HUES48 (cell line): ENCODE results near the gene SNX1.
"Not testable (repeated sequence)": the region's sequence is repeated elsewhere in the genome, so short reads cannot be mapped to it uniquely, and the experiment has no call there.

ENCODE experiments used
- H3K27ac ChIP-seq: one replicate; pipeline ENCODE4 v1.7.0; 2013; ENCODE audit warnings: low read depth, low read length, inconsistent platforms
- H3K27me3 ChIP-seq: 2 replicates; pipeline ENCODE4 v1.6.1; 2013; ENCODE audit warnings: mild to moderate bottlenecking, low read length; ENCODE audit not compliant: control insufficient read depth, insufficient read depth
- H3K36me3 ChIP-seq: 2 replicates; pipeline ENCODE4 v1.6.1; 2013; ENCODE audit warnings: low read length; ENCODE audit not compliant: control insufficient read depth, insufficient read depth
- H3K4me1 ChIP-seq: 2 replicates; pipeline ENCODE4 v1.6.1; 2013; ENCODE audit warnings: mild to moderate bottlenecking, low read length; ENCODE audit not compliant: control insufficient read depth, insufficient read depth
- H3K4me3 ChIP-seq: 2 replicates; pipeline ENCODE4 v1.5.1; 2013; ENCODE audit warnings: mild to moderate bottlenecking, low read depth, low read length
- H3K9ac ChIP-seq: 2 replicates; pipeline ENCODE4 v1.6.1; 2013; ENCODE audit warnings: mild to moderate bottlenecking, low read depth, low read length, moderate library complexity
- H3K9me3 ChIP-seq: 2 replicates; pipeline ENCODE4 v1.6.1; 2013; ENCODE audit warnings: low read length; ENCODE audit not compliant: control insufficient read depth, insufficient read depth

SNX1 gene, protein sequence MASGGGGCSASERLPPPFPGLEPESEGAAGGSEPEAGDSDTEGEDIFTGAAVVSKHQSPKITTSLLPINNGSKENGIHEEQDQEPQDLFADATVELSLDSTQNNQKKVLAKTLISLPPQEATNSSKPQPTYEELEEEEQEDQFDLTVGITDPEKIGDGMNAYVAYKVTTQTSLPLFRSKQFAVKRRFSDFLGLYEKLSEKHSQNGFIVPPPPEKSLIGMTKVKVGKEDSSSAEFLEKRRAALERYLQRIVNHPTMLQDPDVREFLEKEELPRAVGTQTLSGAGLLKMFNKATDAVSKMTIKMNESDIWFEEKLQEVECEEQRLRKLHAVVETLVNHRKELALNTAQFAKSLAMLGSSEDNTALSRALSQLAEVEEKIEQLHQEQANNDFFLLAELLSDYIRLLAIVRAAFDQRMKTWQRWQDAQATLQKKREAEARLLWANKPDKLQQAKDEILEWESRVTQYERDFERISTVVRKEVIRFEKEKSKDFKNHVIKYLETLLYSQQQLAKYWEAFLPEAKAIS

DNA sequence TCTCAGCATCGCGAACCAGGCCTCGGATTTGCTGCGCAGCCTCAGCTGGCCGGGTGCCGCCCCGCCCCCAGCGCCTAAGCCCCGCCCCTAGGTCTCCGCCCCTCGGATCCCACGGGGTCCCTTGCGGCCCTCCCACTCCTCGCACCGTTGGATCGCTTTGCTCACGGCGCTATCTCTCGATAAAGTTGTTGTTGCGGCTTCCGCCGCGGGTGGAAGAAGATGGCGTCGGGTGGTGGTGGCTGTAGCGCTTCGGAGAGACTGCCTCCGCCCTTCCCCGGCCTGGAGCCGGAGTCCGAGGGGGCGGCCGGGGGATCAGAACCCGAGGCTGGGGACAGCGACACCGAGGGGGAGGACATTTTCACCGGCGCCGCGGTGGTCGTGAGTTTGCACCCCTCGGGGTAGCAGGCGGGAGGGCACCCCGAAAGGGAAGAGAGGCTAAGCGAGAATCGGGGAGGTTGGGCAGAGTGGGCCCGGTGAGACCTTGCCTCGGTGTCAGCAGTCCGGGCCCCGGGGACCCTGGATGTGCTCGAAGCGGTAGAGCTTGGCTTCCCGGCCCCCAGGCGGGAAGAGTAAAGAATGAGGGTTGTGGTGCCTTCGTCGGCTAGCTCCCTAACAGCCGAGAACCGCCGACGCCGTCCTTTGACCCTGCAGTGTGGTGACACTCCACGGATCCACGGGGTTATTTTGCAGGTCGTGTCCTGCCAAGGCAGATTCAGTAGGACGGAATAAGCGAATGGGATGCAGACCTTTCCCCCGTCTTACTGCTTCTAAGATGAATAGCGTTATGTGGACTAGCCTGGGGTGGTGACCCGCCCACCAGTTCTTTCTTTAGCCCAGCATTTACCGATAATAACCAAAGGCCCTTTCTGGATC lies at the start of gene SNX1:
TSS of gene SNX1 (plus strand) at position 188 of the 873 bp plus-strand sequence. CDS start at position 220, 32 bp downstream.
- Histone ChIP-seq H3K9me3 (no peaks in the 10 kb centered on the region), H3K36me3 (no peaks in the 10 kb centered on the region), H3K27me3 (no peaks in the 10 kb centered on the region), H3K27ac (peak within 1 kb of the TSS; percentile 70), H3K4me3 (peak within 1 kb of the TSS; percentile 86), H3K9ac (peak within 1 kb of the TSS; percentile 58), H3K4me1 (peaks cover 15% of the 10 kb centered on the region)

DNA sequence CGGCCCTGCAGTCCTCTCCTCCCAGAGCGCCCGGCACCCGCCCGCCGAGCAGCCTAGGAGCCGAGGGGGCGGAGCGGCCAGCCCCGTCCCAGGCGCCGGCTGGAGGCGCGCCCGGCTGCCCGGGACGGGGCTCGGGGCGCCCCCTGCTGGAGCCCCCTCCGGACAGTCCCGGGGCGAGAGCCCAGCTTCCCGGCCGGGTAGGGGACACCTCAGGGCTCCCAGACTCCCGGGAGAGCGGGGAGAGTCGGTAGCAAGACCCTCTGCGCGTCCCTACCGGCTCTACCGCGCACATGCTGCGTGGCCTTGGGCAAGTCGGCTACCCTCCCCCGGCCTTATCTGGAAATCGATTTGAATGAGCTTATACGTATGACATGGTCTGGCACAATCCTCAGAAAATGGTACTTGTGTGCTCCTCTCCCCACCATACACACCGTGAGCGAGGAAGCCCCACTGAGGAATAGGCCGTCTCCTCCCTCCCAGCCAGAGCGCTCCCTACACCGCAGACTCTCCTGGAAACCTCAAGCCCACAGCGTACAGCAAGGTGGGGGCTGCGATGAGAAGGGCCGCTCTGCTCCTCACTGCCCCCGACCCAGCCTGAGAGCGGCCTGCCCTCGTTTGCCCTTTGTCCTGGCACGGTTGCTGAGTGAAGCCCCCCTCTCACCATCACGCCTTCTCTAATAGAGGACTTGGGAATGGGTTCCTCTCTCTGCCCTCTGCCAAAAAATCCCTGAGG lies 49.2 kb upstream of the SNX1 start, which contains the start of gene DAPK2:
TSS of gene DAPK2 (minus strand) at position 65 of the 733 bp plus-strand sequence. CDS start 6,224 bp downstream, outside the sequence.
- H3K4me1 ChIP-seq, result peaks cover 4% of the 10 kb centered on the region; the same call in 1 of the 2 replicates
- H3K27ac ChIP-seq, result no peak within 1 kb of the TSS
- H3K27me3 ChIP-seq, result peaks cover 36% of the 10 kb centered on the region

GRCh38 chr15:64048781-64049460 lies 46.9 kb upstream of the SNX1 start:
- peaks cover 4% of the 10 kb centered on the region; the same call in 1 of the 2 replicates for H3K4me1 ChIP-seq

More for the DNA sequence above, 49.2 kb upstream of the SNX1 start, which contains the start of gene DAPK2:
- no peaks in the 10 kb centered on the region for H3K36me3 ChIP-seq
- peak within 1 kb of the TSS; percentile 56 for H3K4me3 ChIP-seq
- H3K9me3 ChIP-seq, result no peaks in the 10 kb centered on the region
- H3K9ac ChIP-seq, result no peak within 1 kb of the TSS; the same call in 1 of the 2 replicates

DNA sequence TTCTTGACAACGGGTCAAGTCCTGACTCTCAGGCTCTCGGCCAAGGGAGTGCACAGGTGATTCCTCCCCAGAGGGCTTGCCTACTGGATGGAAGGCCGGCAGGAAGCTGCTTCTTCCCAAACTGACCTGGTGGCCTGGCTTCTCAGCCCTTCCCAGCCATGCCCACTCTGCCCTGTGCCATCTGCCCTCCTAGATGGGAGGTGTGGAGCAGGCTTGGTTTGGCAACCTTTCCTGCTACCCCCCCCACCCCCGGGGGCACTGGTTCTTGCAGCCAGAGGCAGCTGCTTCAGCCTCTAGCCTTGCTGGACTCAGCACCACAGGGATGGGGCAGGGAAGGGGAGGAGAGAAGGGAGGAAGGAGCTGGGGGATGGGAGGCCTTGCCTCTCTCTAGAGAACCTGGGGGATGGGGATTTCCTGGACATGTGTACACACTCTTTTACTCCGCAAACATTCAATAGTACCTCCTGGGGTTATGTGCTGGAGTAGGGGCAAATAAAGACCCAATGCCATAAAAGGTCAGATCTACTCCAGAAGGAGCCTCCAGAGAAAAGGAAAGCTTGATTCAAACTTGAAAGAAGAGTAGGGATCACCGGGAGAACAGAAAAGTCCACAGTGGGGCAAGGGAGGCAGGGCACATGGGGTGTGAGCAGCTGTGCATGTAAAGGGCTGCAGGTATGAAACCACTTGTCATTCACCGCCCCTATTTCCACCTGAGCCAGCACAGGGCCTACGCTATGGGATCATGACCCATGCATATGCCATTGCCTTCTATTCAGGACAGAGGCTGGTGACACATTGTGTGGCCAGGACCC lies 45.3 kb upstream of the SNX1 start:
- Histone ChIP-seq H3K27ac (no peak overlapping the region), H3K4me3 (no peak overlapping the region), H3K4me1 (peaks cover 4% of the 10 kb centered on the region; the same call in 1 of the 2 replicates), H3K36me3 (no peaks in the 10 kb centered on the region), H3K9ac (no peak overlapping the region), H3K9me3 (no peaks in the 10 kb centered on the region), H3K27me3 (peaks cover 25% of the 10 kb centered on the region)

More at GRCh38 chr15:64048781-64049460, 46.9 kb upstream of the SNX1 start:
- H3K4me3 ChIP-seq, result no peak overlapping the region
- no peak overlapping the region for H3K27ac ChIP-seq
- H3K9me3 ChIP-seq, result no peaks in the 10 kb centered on the region
- H3K36me3 ChIP-seq, result no peaks in the 10 kb centered on the region
- no peak overlapping the region for H3K9ac ChIP-seq
- H3K27me3 ChIP-seq, result peaks cover 36% of the 10 kb centered on the region

DNA sequence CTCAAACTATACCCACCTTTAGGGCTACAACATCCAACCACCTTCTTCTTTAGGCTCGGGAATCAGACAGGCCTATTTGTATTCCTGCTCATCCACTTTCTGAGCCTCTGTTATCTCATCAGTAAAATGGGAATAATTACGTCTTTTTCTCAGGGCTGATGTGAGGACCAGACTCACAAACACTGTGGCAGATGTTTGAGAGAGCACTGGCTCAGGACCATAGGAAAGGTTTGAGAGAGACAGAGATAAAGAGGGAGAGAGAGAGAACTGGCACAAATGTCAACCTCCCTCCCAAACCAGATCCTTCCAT lies 44.7 kb upstream of the SNX1 start:
- Histone ChIP-seq H3K9ac (no peak overlapping the region), H3K36me3 (no peaks in the 10 kb centered on the region), H3K27ac (no peak overlapping the region), H3K27me3 (peaks cover 23% of the 10 kb centered on the region), H3K9me3 (no peaks in the 10 kb centered on the region), H3K4me3 (no peak overlapping the region), H3K4me1 (peaks cover 4% of the 10 kb centered on the region; the same call in 1 of the 2 replicates)

DNA sequence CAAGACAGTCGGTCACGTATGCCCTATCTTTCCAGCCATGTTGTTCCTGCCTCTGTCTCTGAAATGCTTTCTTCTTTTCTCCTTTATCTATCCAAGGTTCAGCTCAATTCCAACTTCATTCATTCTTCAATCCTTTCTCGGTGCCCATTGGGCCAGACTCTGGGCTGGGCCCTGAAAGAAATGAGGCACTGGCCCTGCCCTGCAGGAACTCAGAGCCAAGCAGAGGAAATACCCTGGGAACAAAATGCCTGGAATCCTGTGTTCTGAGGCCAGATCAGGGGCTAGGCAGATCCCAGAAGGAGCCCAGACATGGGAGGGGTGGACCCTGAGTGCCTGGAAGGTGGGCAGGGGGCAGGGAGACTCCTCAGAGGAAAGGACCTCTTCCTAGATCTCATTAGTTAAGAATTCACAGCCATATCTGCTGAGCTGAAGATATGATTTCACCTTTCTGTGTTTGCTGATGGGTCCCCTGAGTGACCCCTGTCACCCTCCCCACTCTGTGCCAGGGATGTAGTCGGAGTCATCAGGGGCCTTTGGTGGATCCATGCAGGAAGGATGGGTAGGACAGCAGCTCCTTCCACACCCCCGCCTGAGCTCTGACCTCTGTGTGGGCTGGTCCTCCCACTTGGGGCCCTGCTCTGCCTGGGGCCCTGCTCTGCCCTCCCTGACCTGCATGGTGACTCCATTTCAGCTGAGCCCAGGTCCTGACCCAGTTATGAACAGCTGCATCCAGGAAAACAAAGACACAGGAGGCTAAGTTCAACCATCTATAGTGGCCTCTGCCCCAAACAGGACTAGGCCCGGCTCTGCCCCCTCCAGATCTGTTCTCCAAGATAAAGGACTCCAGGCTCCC lies 44.1 kb upstream of the SNX1 start:
- no peak overlapping the region for H3K9ac ChIP-seq
- no peaks in the 10 kb centered on the region for H3K36me3 ChIP-seq
- no peak overlapping the region for H3K27ac ChIP-seq
- H3K9me3 ChIP-seq, result no peaks in the 10 kb centered on the region
- H3K27me3 ChIP-seq, result peaks cover 21% of the 10 kb centered on the region
- H3K4me3 ChIP-seq, result no peak overlapping the region
- H3K4me1 ChIP-seq, result peaks cover 3% of the 10 kb centered on the region; the same call in 1 of the 2 replicates

- Histone ChIP-seq H3K4me1 (no peaks in the 10 kb centered on the region), H3K27ac (no peak overlapping the region), H3K36me3 (no peaks in the 10 kb centered on the region), H3K9me3 (no peaks in the 10 kb centered on the region), H3K27me3 (peaks cover 8% of the 10 kb centered on the region; the same call in 1 of the 2 replicates), H3K4me3 (no peak overlapping the region), H3K9ac (no peak overlapping the region)
These were observed 42.8 kb upstream of the SNX1 start for GRCh38 chr15:64052925-64053491.

GRCh38 chr15:64053674-64054073 lies 42.1 kb upstream of the SNX1 start:
- not testable (repeated sequence) for H3K4me3 ChIP-seq, H3K9me3 ChIP-seq, H3K36me3 ChIP-seq, H3K27me3 ChIP-seq, H3K9ac ChIP-seq, H3K27ac ChIP-seq, H3K4me1 ChIP-seq

GRCh38 chr15:64058279-64058678 lies 37.5 kb upstream of the SNX1 start:
- H3K9me3 ChIP-seq, result no peaks in the 10 kb centered on the region
- no peak overlapping the region for H3K9ac ChIP-seq
- H3K36me3 ChIP-seq, result no peaks in the 10 kb centered on the region
- no peak overlapping the region for H3K27ac ChIP-seq
- no peak overlapping the region for H3K4me3 ChIP-seq
- H3K4me1 ChIP-seq, result no peaks in the 10 kb centered on the region
- no peaks in the 10 kb centered on the region for H3K27me3 ChIP-seq
